Measurements from ENCODE around the gene TAF11L11. TPM values are rescaled to one million over a fixed set of nuclear protein-coding genes. Genes with fewer than 3 reads are reported as not detected.
"Not testable (repeated sequence)": the region's sequence is repeated elsewhere in the genome, so short reads cannot be mapped to it uniquely, and the experiment has no call there.

Gene TAF11L11
- total RNA-seq, 1 experiment from 2014 or later, result not detected

- not testable (repeated sequence) for H3K27me3 ChIP-seq (ENCODE audit: control insufficient read depth, insufficient read depth, low read length); DNase-seq; H3K36me3 ChIP-seq (replicated peaks; ENCODE audit: control insufficient read depth, insufficient read depth, low read length); H3K4me3 ChIP-seq (ENCODE audit: insufficient read depth, low read depth, low read length)
These were observed 51.3 kb downstream of the TAF11L11 start for GRCh38 chr5:17655201-17655759.

Other genes with a start within 250 kb of the TAF11L11 start
- gene TAF11L2, start 106.0 kb upstream of the TAF11L11 start, total RNA-seq (2014; rRNA removed; shearing (Covaris generic)), result not detected in 2 replicates
- not detected in 2 replicates for gene TAF11L3, start 85.8 kb upstream of the TAF11L11 start, total RNA-seq (2014; rRNA removed; shearing (Covaris generic))
- not detected in 2 replicates for gene TAF11L4, start 82.4 kb upstream of the TAF11L11 start, total RNA-seq (2014; rRNA removed; shearing (Covaris generic))
- gene TAF11L5, start 78.9 kb upstream of the TAF11L11 start, total RNA-seq (2014; rRNA removed; shearing (Covaris generic)), result not detected in 2 replicates
- gene TAF11L6, start 75.5 kb upstream of the TAF11L11 start, total RNA-seq (2014; rRNA removed; shearing (Covaris generic)), result not detected in 2 replicates
- not detected in 2 replicates for gene TAF11L7, start 18.4 kb upstream of the TAF11L11 start, total RNA-seq (2014; rRNA removed; shearing (Covaris generic))
- not detected in 2 replicates for gene TAF11L8, start 13.2 kb upstream of the TAF11L11 start, total RNA-seq (2014; rRNA removed; shearing (Covaris generic))
- gene TAF11L9, start 9.8 kb upstream of the TAF11L11 start, total RNA-seq (2014; rRNA removed; shearing (Covaris generic)), result not detected in 2 replicates
- gene TAF11L10, start 6.4 kb upstream of the TAF11L11 start, total RNA-seq (2014; rRNA removed; shearing (Covaris generic)), result not detected in 2 replicates
- gene TAF11L12, start 6.2 kb downstream of the TAF11L11 start, total RNA-seq (2014; rRNA removed; shearing (Covaris generic)), result not detected in 2 replicates
- not detected in 2 replicates for gene TAF11L13, start 27.9 kb downstream of the TAF11L11 start, total RNA-seq (2014; rRNA removed; shearing (Covaris generic))
- gene TAF11L14, start 30.3 kb downstream of the TAF11L11 start, total RNA-seq (2014; rRNA removed; shearing (Covaris generic)), result not detected in 2 replicates